ENCODE results near the gene SYT15B. TPM values are rescaled to one million over a fixed set of nuclear protein-coding genes. Genes with fewer than 3 reads are reported as not detected.
"Not testable (repeated sequence)": the region's sequence is repeated elsewhere in the genome, so short reads cannot be mapped to it uniquely, and the experiment has no call there.

The SYT15B gene
- total RNA-seq, result 0.12 TPM in 1 of 2 replicates, not detected in the other

- H3K4me3 Mint-ChIP-seq; H3K9me3 Mint-ChIP-seq; DNase-seq; intact Hi-C loops (cut with micrococcal nuclease); H3K27me3 Mint-ChIP-seq; H3K27ac Mint-ChIP-seq; H3K4me1 Mint-ChIP-seq; H3K36me3 Mint-ChIP-seq (ENCODE audit: low read depth): not testable (repeated sequence)
Observed at GRCh38 chr10:47763554-47764175, at the start of gene SYT15B. Gene SYT15B (minus strand): TSS chr10:47763592. CDS start chr10:47762640, 952 bp downstream.

- H3K9me3 Mint-ChIP-seq; H3K27ac Mint-ChIP-seq; H3K27me3 Mint-ChIP-seq; intact Hi-C loops (cut with micrococcal nuclease); H3K4me3 Mint-ChIP-seq; DNase-seq; H3K36me3 Mint-ChIP-seq (ENCODE audit: low read depth); H3K4me1 Mint-ChIP-seq: not testable (repeated sequence)
Observed at GRCh38 chr10:47779590-47779989, 16.2 kb upstream of the SYT15B start.

GRCh38 chr10:47775361-47776231 lies 12.2 kb upstream of the SYT15B start:
- H3K4me3 Mint-ChIP-seq; H3K9me3 Mint-ChIP-seq; H3K4me1 Mint-ChIP-seq; intact Hi-C loops (cut with micrococcal nuclease); H3K36me3 Mint-ChIP-seq (ENCODE audit: low read depth); DNase-seq; H3K27me3 Mint-ChIP-seq; H3K27ac Mint-ChIP-seq: not testable (repeated sequence)

- H3K27me3 Mint-ChIP-seq; H3K4me3 Mint-ChIP-seq; H3K9me3 Mint-ChIP-seq; DNase-seq; H3K36me3 Mint-ChIP-seq (ENCODE audit: low read depth); intact Hi-C loops (cut with micrococcal nuclease); H3K27ac Mint-ChIP-seq; H3K4me1 Mint-ChIP-seq: not testable (repeated sequence)
Observed at GRCh38 chr10:47770745-47771144, 7.4 kb upstream of the SYT15B start.

- DNase-seq; H3K4me1 Mint-ChIP-seq; H3K4me3 Mint-ChIP-seq; H3K27me3 Mint-ChIP-seq; H3K9me3 Mint-ChIP-seq; intact Hi-C loops (cut with micrococcal nuclease); H3K36me3 Mint-ChIP-seq (ENCODE audit: low read depth); H3K27ac Mint-ChIP-seq: not testable (repeated sequence)
Observed at GRCh38 chr10:47768578-47769115, 5.3 kb upstream of the SYT15B start.

GRCh38 chr10:47768085-47768484 lies 4.7 kb upstream of the SYT15B start:
- H3K4me1 Mint-ChIP-seq; H3K4me3 Mint-ChIP-seq; H3K36me3 Mint-ChIP-seq (ENCODE audit: low read depth); intact Hi-C loops (cut with micrococcal nuclease); DNase-seq; H3K27ac Mint-ChIP-seq; H3K27me3 Mint-ChIP-seq; H3K9me3 Mint-ChIP-seq: not testable (repeated sequence)

- H3K27ac Mint-ChIP-seq; H3K27me3 Mint-ChIP-seq; DNase-seq; intact Hi-C loops (cut with micrococcal nuclease); H3K4me3 Mint-ChIP-seq; H3K36me3 Mint-ChIP-seq (ENCODE audit: low read depth); H3K4me1 Mint-ChIP-seq; H3K9me3 Mint-ChIP-seq: not testable (repeated sequence)
Observed at GRCh38 chr10:47767236-47767635, 3.8 kb upstream of the SYT15B start.

- H3K4me3 Mint-ChIP-seq; H3K27me3 Mint-ChIP-seq; H3K9me3 Mint-ChIP-seq; H3K4me1 Mint-ChIP-seq; intact Hi-C loops (cut with micrococcal nuclease); H3K36me3 Mint-ChIP-seq (ENCODE audit: low read depth); H3K27ac Mint-ChIP-seq; DNase-seq: not testable (repeated sequence)
Observed at GRCh38 chr10:47765232-47765631, 1.8 kb upstream of the SYT15B start.

- H3K27me3 Mint-ChIP-seq; H3K4me3 Mint-ChIP-seq; H3K27ac Mint-ChIP-seq; H3K9me3 Mint-ChIP-seq; DNase-seq; H3K4me1 Mint-ChIP-seq; intact Hi-C loops (cut with micrococcal nuclease); H3K36me3 Mint-ChIP-seq (ENCODE audit: low read depth): not testable (repeated sequence)
Observed at GRCh38 chr10:47762674-47763553, 478 bp downstream of the SYT15B start.

GRCh38 chr10:47758855-47759254 lies 4.5 kb downstream of the SYT15B start:
- H3K27me3 Mint-ChIP-seq; H3K36me3 Mint-ChIP-seq (ENCODE audit: low read depth); intact Hi-C loops (cut with micrococcal nuclease); H3K27ac Mint-ChIP-seq; DNase-seq; H3K9me3 Mint-ChIP-seq; H3K4me1 Mint-ChIP-seq; H3K4me3 Mint-ChIP-seq: not testable (repeated sequence)

GRCh38 chr10:47756169-47756568 lies 7.2 kb downstream of the SYT15B start:
- intact Hi-C loops (cut with micrococcal nuclease); H3K36me3 Mint-ChIP-seq (ENCODE audit: low read depth); H3K27ac Mint-ChIP-seq; H3K4me3 Mint-ChIP-seq; DNase-seq; H3K4me1 Mint-ChIP-seq; H3K27me3 Mint-ChIP-seq; H3K9me3 Mint-ChIP-seq: not testable (repeated sequence)

GRCh38 chr10:47753871-47754270 lies 9.5 kb downstream of the SYT15B start:
- not testable (repeated sequence) for H3K27ac Mint-ChIP-seq; H3K36me3 Mint-ChIP-seq (ENCODE audit: low read depth)

GRCh38 chr10:47753176-47753575 lies 10.2 kb downstream of the SYT15B start:
- H3K36me3 Mint-ChIP-seq (ENCODE audit: low read depth); H3K4me1 Mint-ChIP-seq; H3K27me3 Mint-ChIP-seq; H3K9me3 Mint-ChIP-seq; H3K27ac Mint-ChIP-seq; H3K4me3 Mint-ChIP-seq; DNase-seq; intact Hi-C loops (cut with micrococcal nuclease): not testable (repeated sequence)

More at GRCh38 chr10:47753871-47754270, 9.5 kb downstream of the SYT15B start:
- DNase-seq; intact Hi-C loops (cut with micrococcal nuclease); H3K4me1 Mint-ChIP-seq; H3K9me3 Mint-ChIP-seq; H3K4me3 Mint-ChIP-seq; H3K27me3 Mint-ChIP-seq: not testable (repeated sequence)

GRCh38 chr10:47751821-47752220 lies 11.6 kb downstream of the SYT15B start:
- intact Hi-C loops (cut with micrococcal nuclease); H3K4me3 Mint-ChIP-seq: not testable (repeated sequence)

More at GRCh38 chr10:47751821-47752220, 11.6 kb downstream of the SYT15B start:
- not testable (repeated sequence) for H3K4me1 Mint-ChIP-seq; H3K36me3 Mint-ChIP-seq (ENCODE audit: low read depth); H3K9me3 Mint-ChIP-seq; H3K27ac Mint-ChIP-seq; DNase-seq; H3K27me3 Mint-ChIP-seq

All from activated CD4-positive, alpha-beta T cell treated with anti-CD3 and anti-CD28 coated beads, Interleukin-2, amount 10 ng/mL, durations not matched to agents 24 days and 14 days (primary cell).